SJCRH30 (cell line): ENCODE results near the gene PP2D1. TPM values are rescaled to one million over a fixed set of nuclear protein-coding genes. Genes with fewer than 3 reads are reported as not detected.
"Not testable (repeated sequence)": the region's sequence is repeated elsewhere in the genome, so short reads cannot be mapped to it uniquely, and the experiment has no call there.

Experiments used
- DNase-seq, 2 experiments: peaks; one replicate each; pipeline ENCODE4 v3.0.0-alpha.2; 2015 to 2020
- H3K27ac ChIP-seq: fragments of 250-450 bp; sonication (Bioruptor Pico); 2 replicates; pipeline ENCODE4 v1.5.1; 2020; ENCODE audit warnings: mild to moderate bottlenecking, moderate library complexity
- H3K27me3 ChIP-seq: fragments of 250-450 bp; sonication (Bioruptor Pico); 2 replicates; pipeline ENCODE4 v1.5.1; 2020; ENCODE audit warnings: mild to moderate bottlenecking, moderate library complexity
- H3K36me3 ChIP-seq: fragments of 250-450 bp; sonication (Bioruptor Pico); 2 replicates; pipeline ENCODE4 v1.5.1; 2020; ENCODE audit warnings: mild to moderate bottlenecking, moderate library complexity
- H3K4me1 ChIP-seq: fragments of 250-450 bp; sonication (Bioruptor Pico); 2 replicates; pipeline ENCODE4 v1.5.1; 2020; ENCODE audit warnings: mild to moderate bottlenecking, moderate library complexity
- H3K4me3 ChIP-seq: fragments of 250-450 bp; sonication (Bioruptor Pico); 2 replicates; pipeline ENCODE4 v1.5.1; 2020; ENCODE audit warnings: mild to moderate bottlenecking, moderate library complexity
- H3K9me3 ChIP-seq: fragments of 250-450 bp; sonication (Bioruptor Pico); replicated peaks from 2 replicates; pipeline ENCODE4 v1.5.1; 2020; ENCODE audit warnings: mild to moderate bottlenecking, moderate library complexity
- total RNA-seq: library from RNA; depleted of rRNA; stranded (reverse); fragments of >200 nt; shearing (Covaris generic); gene quantifications from 2 replicates; pipeline ENCODE4 v1.2.3, GENCODE V29; 2014

PP2D1 gene
- total RNA-seq, 1 experiment from 2014 or later: not detected

- H3K4me1 ChIP-seq, H3K36me3 ChIP-seq, H3K27me3 ChIP-seq, H3K9me3 ChIP-seq, H3K27ac ChIP-seq, H3K4me3 ChIP-seq, DNase-seq: not testable (repeated sequence)
These were observed 33.1 kb upstream of the PP2D1 start for GRCh38 chr3:20045141-20045540.

- no peaks in the 10 kb centered on the region for H3K36me3 ChIP-seq
- DNase-seq: no peak
- H3K4me1 ChIP-seq: peaks cover 9% of the 10 kb centered on the region; the same call in 1 of the 2 replicates
- H3K9me3 ChIP-seq: no peaks in the 10 kb centered on the region
- H3K27ac ChIP-seq: no peak overlapping the region
- H3K27me3 ChIP-seq: no peaks in the 10 kb centered on the region
- H3K4me3 ChIP-seq: no peak overlapping the region
These were observed 31.8 kb upstream of the PP2D1 start for GRCh38 chr3:20043825-20044224.

GRCh38 chr3:20043396-20043795 is 31.3 kb upstream of the PP2D1 start:
- no peaks in the 10 kb centered on the region for H3K36me3 ChIP-seq
- no peak overlapping the region for H3K4me3 ChIP-seq
- H3K4me1 ChIP-seq: peaks cover 9% of the 10 kb centered on the region; the same call in 1 of the 2 replicates
- DNase-seq: no peak
- no peak overlapping the region for H3K27ac ChIP-seq
- no peaks in the 10 kb centered on the region for H3K9me3 ChIP-seq
- H3K27me3 ChIP-seq: no peaks in the 10 kb centered on the region

GRCh38 chr3:20042331-20042730 is 30.3 kb upstream of the PP2D1 start:
- Histone ChIP-seq H3K4me3 (no peak overlapping the region), H3K9me3 (no peaks in the 10 kb centered on the region), H3K27me3 (no peaks in the 10 kb centered on the region), H3K36me3 (no peaks in the 10 kb centered on the region), H3K4me1 (peaks cover 9% of the 10 kb centered on the region; the same call in 1 of the 2 replicates), H3K27ac (no peak overlapping the region)
- no peak for DNase-seq

GRCh38 chr3:20041197-20041780 is 29.2 kb upstream of the PP2D1 start:
- H3K27ac ChIP-seq: peak overlapping the region; percentile 23; the same call in 1 of the 2 replicates

GRCh38 chr3:20040548-20041196 is 28.6 kb upstream of the PP2D1 start:
- H3K27ac ChIP-seq: peak overlapping the region; percentile 23; the same call in 1 of the 2 replicates
- H3K27me3 ChIP-seq: no peaks in the 10 kb centered on the region
- H3K9me3 ChIP-seq: no peaks in the 10 kb centered on the region
- peak; percentile 55 to 58 for DNase-seq
- H3K36me3 ChIP-seq: no peaks in the 10 kb centered on the region
- H3K4me3 ChIP-seq: peak overlapping the region; percentile 81
- H3K4me1 ChIP-seq: peaks cover 9% of the 10 kb centered on the region; the same call in 1 of the 2 replicates

More at GRCh38 chr3:20041197-20041780, 29.2 kb upstream of the PP2D1 start:
- no peaks in the 10 kb centered on the region for H3K9me3 ChIP-seq
- DNase-seq: peak; percentile 76 to 78
- peak overlapping the region; percentile 81 for H3K4me3 ChIP-seq
- no peaks in the 10 kb centered on the region for H3K36me3 ChIP-seq
- peaks cover 9% of the 10 kb centered on the region; the same call in 1 of the 2 replicates for H3K4me1 ChIP-seq
- H3K27me3 ChIP-seq: no peaks in the 10 kb centered on the region

GRCh38 chr3:20039765-20040547 is 27.9 kb upstream of the PP2D1 start, which contains the start of gene KAT2B:
Gene KAT2B (plus strand): TSS chr3:20040446. CDS start chr3:20040478, 32 bp downstream.
- peak; percentile 44 to 64 for DNase-seq
- Histone ChIP-seq H3K36me3 (no peaks in the 10 kb centered on the region), H3K4me1 (peaks cover 9% of the 10 kb centered on the region; the same call in 1 of the 2 replicates), H3K27ac (peak within 1 kb of the TSS; percentile 47; the same call in 1 of the 2 replicates), H3K4me3 (peak within 1 kb of the TSS; percentile 81), H3K9me3 (no peaks in the 10 kb centered on the region), H3K27me3 (no peaks in the 10 kb centered on the region)

GRCh38 chr3:20039466-20039764 is 27.4 kb upstream of the PP2D1 start:
- Histone ChIP-seq H3K4me1 (peaks cover 9% of the 10 kb centered on the region; the same call in 1 of the 2 replicates), H3K36me3 (no peaks in the 10 kb centered on the region), H3K4me3 (peak overlapping the region; percentile 81), H3K27ac (no peak overlapping the region), H3K27me3 (no peaks in the 10 kb centered on the region), H3K9me3 (no peaks in the 10 kb centered on the region)
- no peak for DNase-seq

- no peak for DNase-seq
- Histone ChIP-seq H3K4me3 (peak overlapping the region; percentile 81), H3K27ac (no peak overlapping the region), H3K36me3 (no peaks in the 10 kb centered on the region), H3K9me3 (no peaks in the 10 kb centered on the region), H3K27me3 (no peaks in the 10 kb centered on the region), H3K4me1 (peaks cover 9% of the 10 kb centered on the region; the same call in 1 of the 2 replicates)
These were observed 26.8 kb upstream of the PP2D1 start for GRCh38 chr3:20038699-20039465.

GRCh38 chr3:20037255-20037996 is 25.4 kb upstream of the PP2D1 start:
- no peak overlapping the region for H3K4me3 ChIP-seq
- H3K4me1 ChIP-seq: peaks cover 8% of the 10 kb centered on the region; the same call in 1 of the 2 replicates
- no peak for DNase-seq
- H3K9me3 ChIP-seq: no peaks in the 10 kb centered on the region
- H3K36me3 ChIP-seq: no peaks in the 10 kb centered on the region
- H3K27me3 ChIP-seq: no peaks in the 10 kb centered on the region
- no peak overlapping the region for H3K27ac ChIP-seq

- Histone ChIP-seq H3K4me3 (no peak overlapping the region), H3K27me3 (no peaks in the 10 kb centered on the region), H3K4me1 (no peaks in the 10 kb centered on the region), H3K36me3 (no peaks in the 10 kb centered on the region), H3K27ac (no peak overlapping the region), H3K9me3 (no peaks in the 10 kb centered on the region)
- DNase-seq: no peak
These were observed 23.0 kb upstream of the PP2D1 start for GRCh38 chr3:20035019-20035418.

- DNase-seq, H3K4me1 ChIP-seq, H3K27me3 ChIP-seq, H3K4me3 ChIP-seq, H3K36me3 ChIP-seq, H3K9me3 ChIP-seq, H3K27ac ChIP-seq: not testable (repeated sequence)
These were observed 19.9 kb upstream of the PP2D1 start for GRCh38 chr3:20031939-20032338.

- Histone ChIP-seq H3K4me1 (no peaks in the 10 kb centered on the region), H3K27me3 (no peaks in the 10 kb centered on the region), H3K9me3 (no peaks in the 10 kb centered on the region), H3K36me3 (no peaks in the 10 kb centered on the region), H3K27ac (no peak overlapping the region), H3K4me3 (no peak overlapping the region)
- DNase-seq: no peak
These were observed 16.9 kb upstream of the PP2D1 start for GRCh38 chr3:20028905-20029331.

- no peak for DNase-seq
- Histone ChIP-seq H3K9me3 (no peaks in the 10 kb centered on the region), H3K4me1 (no peaks in the 10 kb centered on the region)
These were observed 15.1 kb upstream of the PP2D1 start for GRCh38 chr3:20027136-20027535.

More at GRCh38 chr3:20027136-20027535, 15.1 kb upstream of the PP2D1 start:
- no peaks in the 10 kb centered on the region for H3K36me3 ChIP-seq
- no peak overlapping the region for H3K4me3 ChIP-seq
- no peak overlapping the region for H3K27ac ChIP-seq
- no peaks in the 10 kb centered on the region for H3K27me3 ChIP-seq
